Spleen (tissue), 7 donors: Measurements from ENCODE around the gene CASP7.

Source experiments
- POLR2A ChIP-seq, 3 donors: fragments of 450-650 bp; IDR thresholded peaks; one replicate each; pipeline ENCODE4 v1.5.1; 2017; ENCODE audit warnings: antibody characterized with exemption in 3 of 3, mild to moderate bottlenecking in 1 of 3
- TF ChIP-seq, protein P1 (sequence below), 11 experiments: fragments of 200-600 bp in 7 of 11; fragments of 450-650 bp in 4 of 11; sonication (generic) in 4 of 11; IDR thresholded peaks in 8 of 11; conservative IDR thresholded peaks in 3 of 11; 1 replicate in 7 of 11; 2 replicates in 4 of 11; pipeline versions ENCODE4 v1.4.0 to v1.8.0; 2016 to 2021; ENCODE audit warnings: antibody characterized with exemption in 11 of 11, inconsistent platforms in 4 of 11, mild to moderate bottlenecking in 1 of 11
- donor health status: DM: no; HTN: no; CAD: no; lungs with moderate emphysema.
- donor health status: DM: no; HTN: no; CAD: no.
- donor health status: DM: no; HTN: no; CAD: no.

DNA sequence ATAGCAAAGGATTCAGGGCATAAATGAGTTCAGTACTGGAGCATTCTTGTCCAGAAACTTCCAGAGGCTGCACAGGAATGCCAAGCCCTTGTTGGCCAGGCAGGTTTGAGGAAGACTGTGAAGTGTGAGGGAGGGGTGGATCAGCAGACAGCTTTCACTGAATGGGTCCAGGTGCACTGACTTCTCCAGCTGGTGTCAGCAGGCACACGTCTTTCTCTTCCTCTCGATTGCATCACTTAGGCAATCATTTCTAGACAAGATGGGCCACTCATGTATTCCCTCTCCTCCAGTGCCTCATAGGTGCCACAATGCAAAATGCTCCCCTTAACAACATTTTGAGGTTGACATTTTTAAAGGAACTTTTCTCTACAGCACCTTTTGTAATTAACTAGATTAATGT lies 56.2 kb downstream of the CASP7 start:
- TF ChIP-seq, protein P1, sequence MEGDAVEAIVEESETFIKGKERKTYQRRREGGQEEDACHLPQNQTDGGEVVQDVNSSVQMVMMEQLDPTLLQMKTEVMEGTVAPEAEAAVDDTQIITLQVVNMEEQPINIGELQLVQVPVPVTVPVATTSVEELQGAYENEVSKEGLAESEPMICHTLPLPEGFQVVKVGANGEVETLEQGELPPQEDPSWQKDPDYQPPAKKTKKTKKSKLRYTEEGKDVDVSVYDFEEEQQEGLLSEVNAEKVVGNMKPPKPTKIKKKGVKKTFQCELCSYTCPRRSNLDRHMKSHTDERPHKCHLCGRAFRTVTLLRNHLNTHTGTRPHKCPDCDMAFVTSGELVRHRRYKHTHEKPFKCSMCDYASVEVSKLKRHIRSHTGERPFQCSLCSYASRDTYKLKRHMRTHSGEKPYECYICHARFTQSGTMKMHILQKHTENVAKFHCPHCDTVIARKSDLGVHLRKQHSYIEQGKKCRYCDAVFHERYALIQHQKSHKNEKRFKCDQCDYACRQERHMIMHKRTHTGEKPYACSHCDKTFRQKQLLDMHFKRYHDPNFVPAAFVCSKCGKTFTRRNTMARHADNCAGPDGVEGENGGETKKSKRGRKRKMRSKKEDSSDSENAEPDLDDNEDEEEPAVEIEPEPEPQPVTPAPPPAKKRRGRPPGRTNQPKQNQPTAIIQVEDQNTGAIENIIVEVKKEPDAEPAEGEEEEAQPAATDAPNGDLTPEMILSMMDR (IDR thresholded peaks at IDR 0.05 in 8 of 11, conservative IDR thresholded peaks at IDR 0.05 in 3 of 11): no peak
- TF ChIP-seq POLR2A (IDR thresholded peaks at IDR 0.05): no peak
